Measurements from ENCODE around the gene CPA5.

The CPA5 gene

GRCh38 chr7:130356876-130357611 lies 12.4 kb downstream of the CPA5 start:
- no peak for DNase-seq (ENCODE audit: extremely low read depth in 1 of 2, low read depth in 1 of 2)

GRCh38 chr7:130358471-130358870 lies 13.9 kb downstream of the CPA5 start:
- DNase-seq (ENCODE audit: extremely low read depth in 1 of 2, low read depth in 1 of 2), result no peak

- no peak for DNase-seq (ENCODE audit: extremely low read depth in 1 of 2, low read depth in 1 of 2)
These were observed 14.8 kb downstream of the CPA5 start for GRCh38 chr7:130359276-130359857.

GRCh38 chr7:130360518-130360917 lies 15.9 kb downstream of the CPA5 start:
- no peak for DNase-seq (ENCODE audit: extremely low read depth in 1 of 2, low read depth in 1 of 2)

- DNase-seq (ENCODE audit: extremely low read depth in 1 of 2, low read depth in 1 of 2), result no peak
These were observed 17.1 kb downstream of the CPA5 start for GRCh38 chr7:130361681-130362080.

GRCh38 chr7:130362251-130362816 lies 17.7 kb downstream of the CPA5 start:
- DNase-seq (ENCODE audit: extremely low read depth in 1 of 2, low read depth in 1 of 2), result no peak

- no peak for DNase-seq (ENCODE audit: extremely low read depth in 1 of 2, low read depth in 1 of 2)
These were observed 18.6 kb downstream of the CPA5 start for GRCh38 chr7:130363026-130363847.

- no peak for DNase-seq (ENCODE audit: extremely low read depth in 1 of 2, low read depth in 1 of 2)
These were observed 19.8 kb downstream of the CPA5 start for GRCh38 chr7:130364451-130364850.

GRCh38 chr7:130365088-130365487 lies 20.5 kb downstream of the CPA5 start:
- no peak for DNase-seq (ENCODE audit: extremely low read depth in 1 of 2, low read depth in 1 of 2)

- DNase-seq (ENCODE audit: extremely low read depth in 1 of 2, low read depth in 1 of 2), result no peak
These were observed 21.2 kb downstream of the CPA5 start for GRCh38 chr7:130365511-130366441.

- DNase-seq (ENCODE audit: extremely low read depth in 1 of 2, low read depth in 1 of 2), result no peak
These were observed 21.9 kb downstream of the CPA5 start for GRCh38 chr7:130366564-130366963.

- no peak for DNase-seq (ENCODE audit: extremely low read depth in 1 of 2, low read depth in 1 of 2)
These were observed 22.6 kb downstream of the CPA5 start for GRCh38 chr7:130367088-130367755.

- DNase-seq (ENCODE audit: extremely low read depth in 1 of 2, low read depth in 1 of 2), result no peak
These were observed 23.5 kb downstream of the CPA5 start for GRCh38 chr7:130367836-130368746.

GRCh38 chr7:130369110-130369711 lies 24.6 kb downstream of the CPA5 start:
- no peak for DNase-seq (ENCODE audit: extremely low read depth in 1 of 2, low read depth in 1 of 2)

- no peak for DNase-seq (ENCODE audit: extremely low read depth in 1 of 2, low read depth in 1 of 2)
These were observed 25.4 kb downstream of the CPA5 start for GRCh38 chr7:130369831-130370550.

GRCh38 chr7:130371046-130371445 lies 26.4 kb downstream of the CPA5 start:
- DNase-seq (ENCODE audit: extremely low read depth in 1 of 2, low read depth in 1 of 2), result no peak

- no peak for DNase-seq (ENCODE audit: extremely low read depth in 1 of 2, low read depth in 1 of 2)
These were observed 28.0 kb downstream of the CPA5 start for GRCh38 chr7:130372402-130373165.
